ENCODE measurements around the gene NSD2.
"Not testable (repeated sequence)": the region's sequence is repeated elsewhere in the genome, so short reads cannot be mapped to it uniquely, and the experiment has no call there.

NSD2 gene

DNA sequence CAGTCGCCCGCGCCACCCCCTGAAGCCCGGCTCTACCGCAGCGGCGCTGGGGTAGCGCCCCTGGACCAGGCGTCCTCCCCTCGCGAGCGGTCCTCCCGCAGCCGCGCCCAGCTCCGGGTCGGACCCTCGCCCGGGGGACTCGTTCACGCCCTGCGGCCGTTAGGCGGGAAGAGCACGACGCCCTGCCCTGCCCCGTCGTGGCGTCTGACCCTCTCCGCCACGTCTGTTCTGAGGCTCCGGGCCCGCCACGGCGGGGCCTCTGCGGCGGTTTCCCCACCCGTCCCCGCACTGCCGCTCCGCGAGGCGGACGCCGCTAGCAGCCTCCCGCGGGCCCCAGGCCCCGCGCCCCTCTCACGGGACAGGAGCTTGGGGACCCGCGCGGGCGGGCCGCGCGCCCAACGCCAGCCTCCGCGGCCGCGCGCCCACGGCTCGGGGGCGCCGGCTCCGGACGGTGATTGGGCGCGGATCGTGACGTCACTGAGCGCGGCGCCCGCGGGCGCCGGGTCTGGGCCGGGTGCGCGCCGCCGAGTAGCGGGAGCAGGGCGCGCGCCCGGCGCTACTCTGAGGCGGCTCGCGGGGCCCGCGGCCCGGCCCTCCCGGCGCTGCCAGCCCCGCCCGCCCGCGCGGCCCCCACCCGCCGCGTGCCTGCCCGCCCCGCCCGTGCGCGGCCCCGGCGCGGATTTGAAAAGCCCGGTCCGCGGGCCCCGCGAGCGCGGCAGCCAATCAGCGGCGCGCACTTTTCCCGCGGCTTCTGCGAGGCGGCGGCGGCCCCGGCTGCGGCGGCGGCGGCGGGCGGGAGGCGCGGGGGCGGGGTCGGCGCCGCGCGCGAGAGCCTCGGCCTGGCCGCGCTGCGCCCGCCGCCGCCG is at the start of gene NSD2:
TSS of gene NSD2 (plus strand) at position 816 of the 866 bp plus-strand sequence. CDS start 29,262 bp downstream, outside the sequence.
- DNase-seq (ENCODE audit: low read depth in 2 of 2, low spot score in 1 of 2) = peak; percentile 71 to 81

- DNase-seq (ENCODE audit: low read depth in 2 of 2, low spot score in 1 of 2) = no peak
Observed at GRCh38 chr4:1821679-1822567, 49.3 kb upstream of the NSD2 start.

- DNase-seq (ENCODE audit: low read depth in 2 of 2, low spot score in 1 of 2) = no peak
Observed at GRCh38 chr4:1822568-1823544, 48.3 kb upstream of the NSD2 start.

GRCh38 chr4:1823545-1823932 is 47.7 kb upstream of the NSD2 start:
- DNase-seq (ENCODE audit: low read depth in 2 of 2, low spot score in 1 of 2) = no peak

- DNase-seq (ENCODE audit: low read depth in 2 of 2, low spot score in 1 of 2) = no peak
Observed at GRCh38 chr4:1824746-1825145, 46.4 kb upstream of the NSD2 start.

GRCh38 chr4:1825326-1825725 is 45.9 kb upstream of the NSD2 start:
- DNase-seq (ENCODE audit: low read depth in 2 of 2, low spot score in 1 of 2) = no peak

DNA sequence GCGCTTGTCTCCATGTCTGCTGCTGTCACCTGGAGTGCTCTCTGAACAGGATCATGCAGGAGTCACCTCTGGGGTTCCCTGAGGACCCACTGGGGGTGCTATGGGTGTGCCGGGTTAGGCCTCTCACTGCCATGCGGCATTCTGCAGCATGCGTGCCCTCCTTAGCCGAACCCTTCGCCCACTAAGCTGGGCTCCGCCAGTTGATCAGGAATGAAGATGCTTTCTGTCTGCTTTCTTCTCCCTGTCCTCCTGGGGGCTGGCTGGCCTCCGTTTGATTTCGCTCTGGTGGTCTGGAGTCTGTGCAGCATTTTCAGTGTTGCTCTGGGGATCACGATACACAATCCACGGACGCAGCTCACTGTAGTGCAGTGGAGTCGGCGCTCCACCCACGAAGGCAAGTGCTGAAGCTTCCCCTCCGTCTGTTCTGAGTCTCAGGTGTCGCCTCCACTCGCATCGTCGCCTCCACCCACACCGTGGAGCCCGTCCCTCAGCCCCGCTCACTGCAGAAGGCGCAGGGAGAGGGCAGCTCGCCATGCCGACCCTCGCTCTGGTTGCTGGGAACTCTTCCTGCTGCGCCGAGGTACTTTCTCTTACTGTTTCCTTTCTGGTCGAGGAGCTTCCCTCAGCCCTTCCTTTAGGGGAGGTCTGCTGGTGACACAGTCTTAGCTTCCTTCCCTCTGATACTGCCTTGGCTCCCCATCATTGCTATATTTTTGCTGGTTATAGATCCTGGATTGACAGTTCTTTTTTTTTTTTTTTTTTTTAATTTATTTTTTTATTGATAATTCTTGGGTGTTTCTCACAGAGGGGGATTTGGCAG is 44.5 kb upstream of the NSD2 start:
- DNase-seq (ENCODE audit: low read depth in 2 of 2, low spot score in 1 of 2) = no peak

GRCh38 chr4:1830234-1830633 is 41.0 kb upstream of the NSD2 start:
- DNase-seq (ENCODE audit: low read depth in 2 of 2, low spot score in 1 of 2) = no peak

DNA sequence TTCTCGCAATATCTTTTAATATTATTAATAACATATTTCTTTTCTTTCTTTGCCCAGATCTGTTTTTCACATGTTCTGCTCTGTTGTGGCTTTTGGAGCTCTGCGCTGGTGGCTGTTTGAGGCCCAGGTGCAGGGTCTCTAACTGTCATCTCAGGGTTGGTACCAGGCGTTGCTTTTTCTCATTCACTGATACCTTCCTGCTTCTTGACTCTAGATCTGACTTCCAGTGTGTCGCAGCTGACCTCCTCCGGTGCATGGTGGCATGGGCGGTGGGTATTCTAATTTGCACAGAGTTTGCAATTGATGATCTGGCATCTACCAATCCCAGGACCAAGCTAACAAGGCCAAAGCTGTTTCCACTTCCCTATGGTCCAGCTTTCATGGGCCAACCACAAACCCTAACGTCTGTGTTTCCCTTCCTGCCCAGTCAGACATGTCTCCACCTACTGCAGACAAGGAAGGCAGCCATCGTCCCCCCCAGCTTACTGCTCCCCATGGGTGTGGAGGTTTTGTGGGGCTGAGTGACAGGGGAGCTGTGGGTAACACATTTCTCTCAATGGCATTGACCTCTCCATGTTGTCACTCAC is 40.5 kb upstream of the NSD2 start:
- no peak for DNase-seq (ENCODE audit: low read depth in 2 of 2, low spot score in 1 of 2)

DNA sequence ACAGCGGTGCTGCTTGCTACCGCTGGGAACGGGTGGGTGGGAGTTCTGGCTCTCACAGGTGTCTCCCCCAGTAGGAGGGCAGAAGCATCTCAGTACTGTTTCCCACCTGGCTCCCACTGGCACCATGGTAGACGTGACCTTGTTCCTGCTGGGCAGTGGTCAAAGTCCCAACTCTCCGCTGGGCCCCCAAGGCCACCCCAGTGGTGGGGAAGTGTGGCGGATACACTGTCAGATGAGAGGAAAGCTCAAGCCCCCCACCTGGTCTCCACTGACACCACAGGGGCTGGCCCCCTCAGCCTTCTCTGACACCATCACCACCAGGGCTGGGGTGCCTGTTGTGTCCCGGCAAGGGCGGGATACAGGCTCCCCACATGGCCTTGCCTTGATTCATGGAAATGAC is 39.9 kb upstream of the NSD2 start:
- no peak for DNase-seq (ENCODE audit: low read depth in 2 of 2, low spot score in 1 of 2)

DNA sequence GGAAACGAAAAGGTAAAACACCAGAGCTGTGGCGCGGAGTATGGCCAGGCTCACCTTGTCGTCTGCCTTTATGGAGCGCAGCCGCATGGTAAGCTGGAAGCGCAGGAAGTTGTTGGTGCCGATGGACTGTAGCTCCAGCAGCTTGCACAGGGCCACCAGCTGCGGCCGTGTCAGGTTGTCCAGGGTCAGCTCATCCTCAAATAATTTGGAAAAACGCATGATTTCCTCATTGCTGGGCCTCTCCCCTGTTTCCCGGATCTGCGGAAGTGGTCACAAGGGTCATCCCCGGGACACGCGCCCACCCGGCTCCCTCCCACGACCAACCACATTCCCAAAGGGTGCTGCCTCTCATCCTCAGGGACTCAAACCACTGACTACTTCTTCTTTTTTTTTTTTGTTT is 38.5 kb upstream of the NSD2 start:
- no peak for DNase-seq (ENCODE audit: low read depth in 2 of 2, low spot score in 1 of 2)

DNA sequence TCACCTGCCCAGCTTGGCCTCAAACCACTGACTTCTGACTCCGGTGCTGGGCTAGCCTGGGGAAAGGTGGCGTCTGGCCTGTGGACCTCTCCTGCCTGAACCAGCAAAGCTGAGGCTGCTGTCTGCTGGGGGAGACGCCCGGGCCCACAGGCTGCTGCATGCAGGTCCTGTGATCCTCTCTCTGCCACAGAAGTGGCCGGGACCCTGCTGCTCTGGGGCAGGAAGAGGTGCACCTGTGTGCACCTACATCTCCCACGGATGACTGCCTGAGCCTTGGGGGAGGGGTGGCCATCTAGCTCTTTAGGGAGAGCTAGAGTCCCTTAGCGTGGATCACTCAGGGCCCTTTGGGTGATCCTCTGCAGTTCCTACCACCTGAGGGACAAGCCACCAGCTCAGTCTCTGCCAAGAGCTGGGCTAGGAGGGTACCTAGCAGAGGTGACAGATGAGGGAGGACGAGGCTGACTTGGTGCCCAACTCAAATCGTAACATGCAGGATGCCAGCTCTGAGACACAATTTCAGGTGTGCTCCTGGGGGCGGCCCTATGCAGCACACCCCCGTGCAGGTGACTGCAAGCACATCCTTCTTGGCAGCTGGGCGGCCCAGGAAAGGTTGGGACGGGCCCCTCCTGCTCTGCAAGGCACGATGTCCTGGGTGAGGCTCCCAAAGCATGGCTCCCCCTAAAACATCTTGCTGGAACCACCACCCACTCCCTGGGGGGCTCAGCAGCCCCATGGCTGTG is 37.7 kb upstream of the NSD2 start:
- no peak for DNase-seq (ENCODE audit: low read depth in 2 of 2, low spot score in 1 of 2)

GRCh38 chr4:1834047-1834775 is 37.0 kb upstream of the NSD2 start:
- no peak for DNase-seq (ENCODE audit: low read depth in 2 of 2, low spot score in 1 of 2)

GRCh38 chr4:1835836-1836235 is 35.4 kb upstream of the NSD2 start:
- DNase-seq (ENCODE audit: low read depth in 2 of 2, low spot score in 1 of 2) = not testable (repeated sequence)

GRCh38 chr4:1836650-1837049 is 34.5 kb upstream of the NSD2 start:
- no peak for DNase-seq (ENCODE audit: low read depth in 2 of 2, low spot score in 1 of 2)

DNA sequence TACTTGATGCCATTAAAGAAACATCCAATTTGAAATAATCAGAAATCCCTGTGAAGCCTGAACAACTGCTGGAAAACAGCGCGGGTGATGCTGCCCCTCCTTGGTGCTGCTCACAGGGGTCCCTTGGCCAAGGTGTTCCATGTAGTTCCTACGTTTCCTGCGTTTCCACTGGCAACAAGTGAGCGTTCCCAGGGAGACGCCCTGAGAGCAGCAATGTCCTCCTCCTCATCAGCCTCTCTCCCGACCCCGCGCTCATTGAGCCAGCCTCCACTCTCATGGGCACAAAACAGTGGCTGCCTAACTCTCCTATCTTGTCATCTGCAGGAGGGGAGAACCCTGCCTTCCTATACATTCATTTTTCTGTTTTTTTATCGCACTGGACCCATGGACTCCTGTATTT is 34.1 kb upstream of the NSD2 start:
- no peak for DNase-seq (ENCODE audit: low read depth in 2 of 2, low spot score in 1 of 2)

DNA sequence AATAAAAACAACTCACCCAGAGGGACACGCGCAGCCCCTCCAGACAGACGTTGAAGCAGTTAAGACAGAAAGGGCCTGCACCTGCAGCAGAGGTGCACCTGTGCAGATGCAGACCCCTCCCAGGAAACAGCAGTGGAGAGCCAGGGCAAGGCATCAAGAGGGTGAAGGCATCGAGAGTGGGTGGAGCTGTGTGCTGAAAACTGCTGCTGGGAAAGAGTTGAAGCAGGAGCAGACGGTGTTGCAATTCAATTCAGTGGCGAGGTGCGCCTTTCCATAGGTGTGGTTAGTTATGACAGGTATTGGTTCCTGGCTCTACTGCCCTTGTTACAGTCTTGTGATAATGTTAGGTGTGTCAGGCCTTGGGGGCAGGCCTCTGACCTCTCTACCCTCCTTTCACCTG is 31.9 kb upstream of the NSD2 start:
- no peak for DNase-seq (ENCODE audit: low read depth in 2 of 2, low spot score in 1 of 2)

GRCh38 chr4:1841201-1841886 is 29.8 kb upstream of the NSD2 start:
- DNase-seq (ENCODE audit: low read depth in 2 of 2, low spot score in 1 of 2) = no peak
